HEK293 (cell line): Measurements from ENCODE around the gene IL17REL.

Experiments used
- CTCF ChIA-PET: fragments of 350-600 bp; formaldehyde crosslinking; extraction: SDS; loops from one replicate; lab custom pipeline; 2021; ENCODE audit warnings: antibody characterized with exemption; lab: Yijun Ruan, JAX
- POLR2A ChIA-PET: fragments of 300-600 bp; formaldehyde crosslinking; extraction: SDS; loops from one replicate; lab custom pipeline; 2020; ENCODE audit warnings: antibody characterized with exemption, inconsistent platforms; lab: Yijun Ruan, JAX
- H3K27ac ChIP-seq: fragments of 200-500 bp; sonication (Bioruptor generic); 2 replicates; pipeline ENCODE4 v1.5.1; 2014; ENCODE audit warnings: low read depth, low read length, control low read depth, inconsistent platforms; ENCODE audit errors: extremely low read depth
- H3K36me3 ChIP-seq, 2 experiments: fragments of 200-500 bp in 1 of 2; sonication (Bioruptor generic) in 1 of 2; 1 replicate in 1 of 2; 2 replicates in 1 of 2; pipeline ENCODE4 v1.5.1; 2014 to 2017; ENCODE audit warnings: inconsistent platforms in 2 of 2, low read length in 2 of 2; ENCODE audit not compliant: control insufficient read depth in 2 of 2, insufficient read depth in 1 of 2
- H3K4me1 ChIP-seq: fragments of 200-500 bp; sonication (Bioruptor generic); 2 replicates; pipeline ENCODE4 v1.5.1; 2014; ENCODE audit warnings: mild to moderate bottlenecking, low read length, inconsistent platforms; ENCODE audit not compliant: control insufficient read depth, insufficient read depth
- H3K4me3 ChIP-seq: 2 replicates; pipeline ENCODE4 v1.5.1; 2011; ENCODE audit warnings: low read depth, mild to moderate bottlenecking, control low read depth, low read length, moderate library complexity
- H3K9me3 ChIP-seq: fragments of 200-500 bp; sonication (Bioruptor generic); 2 replicates; pipeline ENCODE4 v1.5.1; 2014; ENCODE audit warnings: low read depth, low read length, inconsistent platforms; ENCODE audit not compliant: control insufficient read depth, insufficient read depth
- BCL11B ChIP-seq: fragments of 450-650 bp; formaldehyde crosslinking; IDR thresholded peaks from 2 replicates; pipeline ENCODE4 v1.5.1; 2016; ENCODE audit warnings: low read depth, missing biosample characterization, missing genetic modification characterization
- EGR2 ChIP-seq: fragments of 450-650 bp; formaldehyde crosslinking; IDR thresholded peaks from 2 replicates; pipeline ENCODE4 v1.5.1; 2016; ENCODE audit warnings: low read depth, missing biosample characterization, missing genetic modification characterization
- GFI1B ChIP-seq: fragments of 450-650 bp; formaldehyde crosslinking; IDR thresholded peaks from 2 replicates; pipeline ENCODE4 v1.5.1; 2016; ENCODE audit warnings: missing biosample characterization, missing genetic modification characterization
- GLI2 ChIP-seq: fragments of 450-650 bp; formaldehyde crosslinking; IDR thresholded peaks from 2 replicates; pipeline ENCODE4; 2017; ENCODE audit warnings: missing biosample characterization, missing genetic modification characterization, low read depth, borderline replicate concordance
- HOXC10 ChIP-seq: sonication (generic); formaldehyde crosslinking; IDR thresholded peaks from 2 replicates; pipeline ENCODE4 v1.8.1; 2023; ENCODE audit warnings: mild to moderate bottlenecking, missing genetic modification reagents
- PRDM1 ChIP-seq: fragments of 450-650 bp; formaldehyde crosslinking; IDR thresholded peaks from 2 replicates; pipeline ENCODE4; 2016; ENCODE audit warnings: missing biosample characterization, missing genetic modification characterization
- TSHZ1 ChIP-seq: fragments of 450-650 bp; formaldehyde crosslinking; IDR thresholded peaks from 2 replicates; pipeline ENCODE4 v1.5.1; 2016; ENCODE audit warnings: missing biosample characterization, missing genetic modification characterization, borderline replicate concordance
- ZBTB7A ChIP-seq: fragments of 450-650 bp; formaldehyde crosslinking; IDR thresholded peaks from 2 replicates; pipeline ENCODE4 v1.5.1; 2016; ENCODE audit warnings: low read depth, missing biosample characterization, missing genetic modification characterization
- ZFHX2 ChIP-seq: fragments of 450-650 bp; formaldehyde crosslinking; conservative IDR thresholded peaks from 2 replicates; pipeline ENCODE4 v1.5.1; 2016; ENCODE audit warnings: missing biosample characterization, missing genetic modification characterization
- ZIC2 ChIP-seq: fragments of 450-650 bp; formaldehyde crosslinking; IDR thresholded peaks from 2 replicates; pipeline ENCODE4 v1.5.1; 2016; ENCODE audit warnings: missing biosample characterization, missing genetic modification characterization
- ZNF132 ChIP-seq: fragments of 450-650 bp; formaldehyde crosslinking; IDR thresholded peaks from 2 replicates; pipeline ENCODE4 v1.5.1; 2017; ENCODE audit warnings: missing biosample characterization, missing genetic modification characterization, borderline replicate concordance
- ZNF239 ChIP-seq: fragments of 450-650 bp; formaldehyde crosslinking; IDR thresholded peaks from 2 replicates; pipeline ENCODE4 v1.5.1; 2016; ENCODE audit warnings: missing biosample characterization, missing genetic modification characterization
- ZNF433 ChIP-seq: fragments of 450-650 bp; formaldehyde crosslinking; IDR thresholded peaks from 2 replicates; pipeline ENCODE4 v1.5.1; 2016; ENCODE audit warnings: missing biosample characterization, missing genetic modification characterization, low read depth
- ZNF529 ChIP-seq: fragments of 450-650 bp; formaldehyde crosslinking; IDR thresholded peaks from 2 replicates; pipeline ENCODE4 v1.5.1; 2017; ENCODE audit warnings: missing genetic modification characterization, missing biosample characterization; ENCODE audit not compliant: insufficient replicate concordance
- ZNF624 ChIP-seq: fragments of 450-650 bp; formaldehyde crosslinking; IDR thresholded peaks from 2 replicates; pipeline ENCODE4 v1.5.1; 2017; ENCODE audit warnings: missing biosample characterization, missing genetic modification characterization
- ZNF830 ChIP-seq: fragments of 450-650 bp; IDR thresholded peaks from 2 replicates; pipeline ENCODE4 v1.5.0; 2018; ENCODE audit warnings: missing biosample characterization, missing genetic modification characterization, low read depth, mild to moderate bottlenecking, moderate library complexity
- ZSCAN16 ChIP-seq: fragments of 450-650 bp; formaldehyde crosslinking; IDR thresholded peaks from 2 replicates; pipeline ENCODE4 v1.5.1; 2016; ENCODE audit warnings: missing biosample characterization, missing genetic modification characterization
- ZSCAN4 ChIP-seq: fragments of 450-650 bp; formaldehyde crosslinking; IDR thresholded peaks from 2 replicates; pipeline ENCODE4 v1.5.1; 2017; ENCODE audit warnings: missing biosample characterization, missing genetic modification characterization
- TF ChIP-seq, protein P1 (sequence below): fragments of 450-650 bp; formaldehyde crosslinking; IDR thresholded peaks from 2 replicates; pipeline ENCODE4 v1.5.1; 2016; ENCODE audit warnings: missing biosample characterization, missing genetic modification characterization
- TF ChIP-seq, protein P2 (sequence below): fragments of 450-650 bp; formaldehyde crosslinking; IDR thresholded peaks from 2 replicates; pipeline ENCODE4 v1.5.1; 2016; ENCODE audit warnings: missing biosample characterization, missing genetic modification characterization
- TF ChIP-seq, protein P3 (sequence below): fragments of 450-650 bp; formaldehyde crosslinking; IDR thresholded peaks from 2 replicates; pipeline ENCODE4 v1.5.1; 2016; ENCODE audit warnings: missing biosample characterization, missing genetic modification characterization

Gene IL17REL

DNA sequence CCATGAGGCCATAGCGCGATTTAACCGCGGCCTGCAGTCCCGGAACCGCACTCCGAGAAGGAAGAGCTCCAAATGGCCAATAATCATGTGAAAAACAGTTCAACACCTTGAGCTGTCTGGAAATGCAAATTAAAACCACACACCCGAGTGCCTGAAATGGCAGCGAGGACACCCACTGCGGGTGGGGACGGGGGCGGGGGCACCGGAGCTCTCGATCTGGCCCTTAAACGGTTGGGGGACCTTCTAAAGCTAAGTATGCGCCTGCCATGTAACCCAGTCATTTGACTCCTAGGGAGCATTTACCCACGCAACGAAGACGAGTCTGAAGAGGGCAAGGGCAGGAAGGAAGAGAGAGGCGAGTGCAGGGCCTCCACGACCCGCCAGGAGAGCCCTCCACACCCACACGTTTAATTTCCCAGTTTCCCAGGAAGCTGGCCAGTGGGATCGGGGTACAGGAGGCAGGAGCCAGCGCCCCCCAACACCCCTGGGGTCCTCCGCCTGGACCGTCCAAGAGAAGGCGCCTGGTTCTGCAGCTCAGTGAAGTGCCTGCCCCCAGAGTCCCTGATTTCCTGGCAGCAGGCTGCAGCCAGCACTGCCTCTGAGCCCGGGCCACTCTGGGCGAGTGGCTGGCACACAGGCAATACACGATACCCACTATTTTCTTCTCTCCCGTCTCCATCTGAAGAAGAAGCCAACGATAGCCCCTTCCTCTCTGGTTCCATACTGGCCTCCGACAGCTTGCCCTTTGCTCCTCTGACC is 43.8 kb upstream of the IL17REL start:
- Histone ChIP-seq H3K27ac (no peak overlapping the region), H3K9me3 (no peaks in the 10 kb centered on the region), H3K4me3 (no peak overlapping the region), H3K4me1 (no peaks in the 10 kb centered on the region), H3K36me3 (no peaks in the 10 kb centered on the region)
- TF ChIP-seq ZNF239 (no peak), TSHZ1 (tag by site-specific recombination) (no peak), ZIC2 (tag by site-specific recombination) (no peak), ZNF433 (tag by site-specific recombination) (no peak), ZNF132 (tag by site-specific recombination) (no peak), HOXC10 (no peak)
- TF ChIP-seq, protein P1, sequence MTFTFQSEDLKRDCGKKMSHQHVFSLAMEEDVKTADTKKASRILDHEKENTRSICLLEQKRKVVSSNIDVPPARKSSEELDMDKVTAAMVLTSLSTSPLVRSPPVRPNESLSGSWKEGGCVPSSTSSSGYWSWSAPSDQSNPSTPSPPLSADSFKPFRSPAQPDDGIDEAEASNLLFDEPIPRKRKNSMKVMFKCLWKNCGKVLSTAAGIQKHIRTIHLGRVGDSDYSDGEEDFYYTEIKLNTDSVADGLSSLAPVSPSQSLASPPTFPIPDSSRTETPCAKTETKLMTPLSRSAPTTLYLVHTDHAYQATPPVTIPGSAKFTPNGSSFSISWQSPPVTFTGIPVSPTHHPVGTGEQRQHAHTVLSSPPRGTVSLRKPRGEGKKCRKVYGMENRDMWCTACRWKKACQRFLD (tag by site-specific recombination) = no peak
- TF ChIP-seq, protein P2, sequence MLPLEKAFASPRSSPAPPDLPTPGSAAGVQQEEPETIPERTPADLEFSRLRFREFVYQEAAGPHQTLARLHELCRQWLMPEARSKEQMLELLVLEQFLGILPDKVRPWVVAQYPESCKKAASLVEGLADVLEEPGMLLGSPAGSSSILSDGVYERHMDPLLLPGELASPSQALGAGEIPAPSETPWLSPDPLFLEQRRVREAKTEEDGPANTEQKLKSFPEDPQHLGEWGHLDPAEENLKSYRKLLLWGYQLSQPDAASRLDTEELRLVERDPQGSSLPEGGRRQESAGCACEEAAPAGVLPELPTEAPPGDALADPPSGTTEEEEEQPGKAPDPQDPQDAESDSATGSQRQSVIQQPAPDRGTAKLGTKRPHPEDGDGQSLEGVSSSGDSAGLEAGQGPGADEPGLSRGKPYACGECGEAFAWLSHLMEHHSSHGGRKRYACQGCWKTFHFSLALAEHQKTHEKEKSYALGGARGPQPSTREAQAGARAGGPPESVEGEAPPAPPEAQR (tag by site-specific recombination) = no peak
- CTCF ChIA-PET = interaction anchor here (1.2 kb wide), 1 partner anchor 26 kb away, joined by 6 read pairs; no protein-coding TSS in a partner anchor
- POLR2A ChIA-PET = no interaction called here

- Histone ChIP-seq H3K4me3 (no peak overlapping the region), H3K4me1 (no peaks in the 10 kb centered on the region)
- CTCF ChIA-PET = interaction anchor here (0.8 to 1.5 kb wide), 3 partner anchors 34 to 99 kb away, joined by 3 to 5 read pairs (median 5); no protein-coding TSS in a partner anchor
- TF ChIP-seq ZSCAN4 (tag by site-specific recombination) = 0 out of 2 replicates have a peak, but pooled peaks have one; percentile 25
- TF ChIP-seq ZNF529 = no peak
- no peak for TF ChIP-seq EGR2 (tag by site-specific recombination)
- no peak for TF ChIP-seq GLI2 (tag by site-specific recombination)
- no peak for TF ChIP-seq PRDM1 (tag by site-specific recombination)
- TF ChIP-seq, all 188 proteins: peak for 1
- POLR2A ChIA-PET = no interaction called here
- Histone ChIP-seq H3K27ac (no peak overlapping the region), H3K9me3 (no peaks in the 10 kb centered on the region), H3K36me3 (no peaks in the 10 kb centered on the region)
Measured at GRCh38 chr22:50053861-50054260, 41.3 kb upstream of the IL17REL start.

DNA sequence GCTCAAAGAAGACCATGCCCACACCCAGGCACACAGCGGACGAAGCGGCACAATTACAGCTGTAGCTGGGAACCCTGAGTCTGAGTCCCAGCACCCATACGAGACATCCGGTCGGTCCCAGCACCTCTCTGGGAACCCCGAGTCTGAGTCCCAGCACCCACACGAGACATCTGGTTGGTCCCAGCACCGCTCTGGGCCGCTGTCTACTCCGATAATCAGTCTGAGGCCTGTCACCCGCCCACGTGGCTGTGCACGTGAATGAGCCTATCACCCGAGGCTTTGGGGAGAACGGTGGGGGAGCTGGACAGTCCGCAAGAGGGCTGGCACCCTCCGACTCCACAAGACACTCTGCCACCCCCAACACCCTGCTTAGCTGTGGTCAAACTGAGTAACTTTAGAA is 39.4 kb upstream of the IL17REL start:
- H3K9me3 ChIP-seq = no peaks in the 10 kb centered on the region
- POLR2A ChIA-PET = no interaction called here
- H3K4me1 ChIP-seq = no peaks in the 10 kb centered on the region
- H3K4me3 ChIP-seq = no peak overlapping the region
- CTCF ChIA-PET = no interaction called here
- H3K27ac ChIP-seq = no peak overlapping the region
- H3K36me3 ChIP-seq = no peaks in the 10 kb centered on the region
- no peak for TF ChIP-seq ZNF624 (tag by site-specific recombination)
- no peak for TF ChIP-seq BCL11B
- TF ChIP-seq ZBTB7A = no peak
- TF ChIP-seq GFI1B (tag by site-specific recombination) = no peak
- TF ChIP-seq ZNF830 = no peak
- no peak for TF ChIP-seq ZSCAN16 (tag by site-specific recombination)
- TF ChIP-seq ZFHX2 (tag by site-specific recombination) = no peak
- TF ChIP-seq, protein P3, sequence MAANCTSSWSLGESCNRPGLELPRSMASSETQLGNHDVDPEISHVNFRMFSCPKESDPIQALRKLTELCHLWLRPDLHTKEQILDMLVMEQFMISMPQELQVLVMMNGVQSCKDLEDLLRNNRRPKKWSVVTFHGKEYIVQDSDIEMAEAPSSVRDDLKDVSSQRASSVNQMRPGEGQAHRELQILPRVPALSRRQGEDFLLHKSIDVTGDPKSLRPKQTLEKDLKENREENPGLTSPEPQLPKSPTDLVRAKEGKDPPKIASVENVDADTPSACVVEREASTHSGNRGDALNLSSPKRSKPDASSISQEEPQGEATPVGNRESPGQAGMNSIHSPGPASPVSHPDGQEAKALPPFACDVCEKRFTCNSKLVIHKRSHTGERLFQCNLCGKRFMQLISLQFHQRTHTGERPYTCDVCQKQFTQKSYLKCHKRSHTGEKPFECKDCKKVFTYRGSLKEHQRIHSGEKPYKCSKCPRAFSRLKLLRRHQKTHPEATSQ (tag by site-specific recombination) = no peak
